AG10803 (cell line): ENCODE data around the gene SLC47A1.
A peak's percentile ranks its signal among the peaks of the same experiment; 100 is the strongest.
"Not testable (repeated sequence)": the region's sequence is repeated elsewhere in the genome, so short reads cannot be mapped to it uniquely, and the experiment has no call there.

ENCODE experiments used
- DNase-seq: peaks from one replicate; pipeline ENCODE4 v3.0.0; 2010; ENCODE audit warnings: low read depth
- H3K4me3 ChIP-seq: 2 replicates; pipeline ENCODE4 v1.5.1; 2011; ENCODE audit warnings: mild to moderate bottlenecking, low read length, control low read depth
- TF ChIP-seq, protein P1 (sequence below): conservative IDR thresholded peaks from 2 replicates; pipeline ENCODE4 v1.5.1; 2011; ENCODE audit warnings: mild to moderate bottlenecking, low read length, control low read depth, inconsistent platforms

The SLC47A1 gene

GRCh38 chr17:19508577-19508867, 25.1 kb upstream of the SLC47A1 start:
- TF ChIP-seq, protein P1, sequence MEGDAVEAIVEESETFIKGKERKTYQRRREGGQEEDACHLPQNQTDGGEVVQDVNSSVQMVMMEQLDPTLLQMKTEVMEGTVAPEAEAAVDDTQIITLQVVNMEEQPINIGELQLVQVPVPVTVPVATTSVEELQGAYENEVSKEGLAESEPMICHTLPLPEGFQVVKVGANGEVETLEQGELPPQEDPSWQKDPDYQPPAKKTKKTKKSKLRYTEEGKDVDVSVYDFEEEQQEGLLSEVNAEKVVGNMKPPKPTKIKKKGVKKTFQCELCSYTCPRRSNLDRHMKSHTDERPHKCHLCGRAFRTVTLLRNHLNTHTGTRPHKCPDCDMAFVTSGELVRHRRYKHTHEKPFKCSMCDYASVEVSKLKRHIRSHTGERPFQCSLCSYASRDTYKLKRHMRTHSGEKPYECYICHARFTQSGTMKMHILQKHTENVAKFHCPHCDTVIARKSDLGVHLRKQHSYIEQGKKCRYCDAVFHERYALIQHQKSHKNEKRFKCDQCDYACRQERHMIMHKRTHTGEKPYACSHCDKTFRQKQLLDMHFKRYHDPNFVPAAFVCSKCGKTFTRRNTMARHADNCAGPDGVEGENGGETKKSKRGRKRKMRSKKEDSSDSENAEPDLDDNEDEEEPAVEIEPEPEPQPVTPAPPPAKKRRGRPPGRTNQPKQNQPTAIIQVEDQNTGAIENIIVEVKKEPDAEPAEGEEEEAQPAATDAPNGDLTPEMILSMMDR, result no peak
- DNase-seq, result no peak
- H3K4me3 ChIP-seq, result peak overlapping the region; percentile 75

DNA sequence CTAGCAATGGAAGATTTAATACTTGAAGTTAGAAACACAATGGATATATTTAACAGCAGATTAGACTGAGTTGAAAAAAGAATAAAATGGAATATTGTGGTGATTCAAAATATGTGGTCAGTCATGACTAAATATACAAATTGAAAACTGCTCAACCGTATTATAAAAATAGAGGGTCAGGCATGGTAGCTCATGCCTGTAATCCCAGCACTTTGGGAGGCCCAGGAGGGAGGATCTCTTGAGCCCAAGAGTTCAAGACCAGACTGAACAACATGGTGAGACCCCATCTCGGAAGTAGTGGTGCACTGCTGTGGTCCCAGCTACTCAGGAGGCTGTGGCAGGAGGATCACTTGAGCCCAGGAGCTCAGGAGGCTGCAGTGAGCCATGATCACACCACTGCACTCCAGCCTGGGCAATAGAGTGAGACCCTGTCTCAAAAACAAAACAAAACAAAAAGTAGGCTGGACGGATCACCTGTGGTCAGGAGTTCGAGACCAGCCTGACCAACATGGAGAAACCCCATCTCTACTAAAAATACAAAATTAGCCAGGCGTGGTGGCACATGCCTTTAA, 24.3 kb upstream of the SLC47A1 start:
- not testable (repeated sequence) for H3K4me3 ChIP-seq, DNase-seq

DNA sequence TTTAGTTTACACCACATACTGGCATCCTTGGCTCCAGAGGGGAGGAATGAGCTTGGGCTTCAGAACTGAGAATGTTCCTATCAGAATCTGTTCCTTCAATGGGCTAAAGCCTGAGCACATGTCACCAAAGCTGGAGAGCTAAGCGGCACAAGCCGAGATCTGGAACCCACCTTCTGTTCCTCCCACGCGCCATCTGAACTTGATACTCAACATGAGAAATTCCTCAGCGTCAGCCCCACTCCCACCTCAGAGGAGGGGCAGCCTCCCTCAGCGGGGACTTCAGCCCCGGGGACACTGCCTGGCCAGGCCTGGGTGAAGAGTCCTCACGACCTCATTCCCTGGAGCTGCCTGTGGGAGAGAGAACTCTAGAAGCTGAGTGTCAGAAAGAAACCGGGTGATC, 22.8 kb upstream of the SLC47A1 start:
- DNase-seq, result no peak
- TF ChIP-seq, protein P1, result no peak
- no peak overlapping the region for H3K4me3 ChIP-seq

- no peak overlapping the region for H3K4me3 ChIP-seq
- DNase-seq, result peak; percentile 56
- TF ChIP-seq, protein P1, result peak; percentile 96
Measured at GRCh38 chr17:19513897-19514488, 19.7 kb upstream of the SLC47A1 start.

GRCh38 chr17:19517699-19518098, 16.0 kb upstream of the SLC47A1 start:
- no peak for DNase-seq
- no peak overlapping the region for H3K4me3 ChIP-seq
- TF ChIP-seq, protein P1, result no peak

- not testable (repeated sequence) for DNase-seq, H3K4me3 ChIP-seq
Measured at GRCh38 chr17:19519388-19520291, 14.0 kb upstream of the SLC47A1 start.

DNA sequence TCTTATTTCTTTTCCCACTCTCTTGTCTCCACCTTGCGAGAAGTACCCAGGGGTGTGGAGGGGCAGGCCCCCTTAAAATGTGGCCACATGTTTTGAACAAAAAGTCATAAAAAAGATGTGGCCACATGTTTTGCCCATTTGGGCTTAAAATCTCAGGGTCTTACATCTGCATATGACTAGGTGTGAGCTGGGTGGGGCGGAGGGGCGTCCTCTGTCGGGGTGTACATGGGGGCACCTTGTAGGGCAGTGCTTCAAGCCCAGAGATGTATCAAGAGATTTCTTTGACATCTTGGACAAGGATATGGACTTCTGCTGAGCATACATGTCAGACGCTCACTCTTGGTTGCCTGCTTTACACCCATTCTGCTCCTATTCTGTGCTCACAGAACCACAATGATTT, 13.0 kb upstream of the SLC47A1 start:
- DNase-seq, result no peak
- no peak overlapping the region for H3K4me3 ChIP-seq
- TF ChIP-seq, protein P1, result no peak

GRCh38 chr17:19523690-19524089, 10.0 kb upstream of the SLC47A1 start:
- TF ChIP-seq, protein P1, result no peak
- no peak for DNase-seq
- H3K4me3 ChIP-seq, result no peak overlapping the region

DNA sequence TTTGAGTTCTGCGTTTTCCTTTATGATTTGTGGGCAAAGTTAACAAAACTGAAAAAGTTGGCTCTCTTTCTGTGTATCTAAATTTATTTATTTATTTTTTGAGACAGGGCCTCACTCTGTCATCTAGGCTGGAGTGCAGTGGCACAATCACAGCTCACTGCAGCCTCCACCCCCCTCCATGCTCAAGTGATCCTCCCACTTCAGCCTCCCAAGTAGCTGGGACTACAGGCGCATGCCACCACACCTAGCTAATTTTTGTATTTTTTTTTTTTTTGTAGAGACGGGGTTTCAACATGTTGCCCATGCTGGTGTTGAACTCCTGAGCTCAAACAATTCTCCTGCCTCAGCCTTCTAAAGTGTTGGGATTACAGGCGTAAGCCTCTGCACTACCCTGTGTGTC, 6.7 kb upstream of the SLC47A1 start:
- H3K4me3 ChIP-seq, DNase-seq: not testable (repeated sequence)
